Ishikawa (cell line): ENCODE data around the gene NEURL3.

ENCODE experiments used
- CEBPB ChIP-seq: IDR thresholded peaks from 2 replicates; pipeline ENCODE4 v1.6.1; 2012
- CREB1 ChIP-seq: IDR thresholded peaks from 2 replicates; pipeline ENCODE4 v1.6.1; 2012; ENCODE audit warnings: low read depth
- EGR1 ChIP-seq: IDR thresholded peaks from 2 replicates; pipeline ENCODE4 v1.6.1; 2012
- EP300 ChIP-seq: IDR thresholded peaks from 2 replicates; pipeline ENCODE4 v1.6.1; 2012; ENCODE audit warnings: borderline replicate concordance
- FOXM1 ChIP-seq: IDR thresholded peaks from 2 replicates; pipeline ENCODE4 v1.6.1; 2012; ENCODE audit warnings: low read depth, borderline replicate concordance
- MAX ChIP-seq: IDR thresholded peaks from 2 replicates; pipeline ENCODE4 v1.6.1; 2012
- NFIC ChIP-seq: IDR thresholded peaks from 2 replicates; pipeline ENCODE4 v1.6.1; 2012
- RAD21 ChIP-seq: IDR thresholded peaks from 2 replicates; pipeline ENCODE4 v1.6.1; 2012; ENCODE audit warnings: low read depth
- REST ChIP-seq: IDR thresholded peaks from 2 replicates; pipeline ENCODE4 v1.6.1; 2012; ENCODE audit warnings: low read depth, mild to moderate bottlenecking
- TAF1 ChIP-seq: IDR thresholded peaks from 2 replicates; pipeline ENCODE4 v1.6.1; 2012; ENCODE audit warnings: low read depth, mild to moderate bottlenecking
- TCF12 ChIP-seq: IDR thresholded peaks from 2 replicates; pipeline ENCODE4 v1.6.1; 2012; ENCODE audit warnings: low read depth
- TEAD4 ChIP-seq: IDR thresholded peaks from 2 replicates; pipeline ENCODE4 v1.6.1; 2012
- USF1 ChIP-seq: IDR thresholded peaks from 2 replicates; pipeline ENCODE4 v1.6.1; 2012
- YY1 ChIP-seq: IDR thresholded peaks from 2 replicates; pipeline ENCODE4 v1.6.1; 2012; ENCODE audit warnings: low read depth
- ZBTB7A ChIP-seq: IDR thresholded peaks from 2 replicates; pipeline ENCODE4 v1.6.1; 2012; ENCODE audit warnings: low read depth

NEURL3 gene

GRCh38 chr2:96509114-96509846, 4.1 kb upstream of the NEURL3 start:
- no peak for TF ChIP-seq CREB1
- TF ChIP-seq EGR1: no peak
- 0 out of 2 replicates have a peak, but pooled peaks have one; percentile 9 for TF ChIP-seq NFIC
- TF ChIP-seq REST: no peak
- no peak for TF ChIP-seq EP300
- TF ChIP-seq ZBTB7A: no peak
- no peak for TF ChIP-seq TAF1
- TF ChIP-seq USF1: no peak
- TF ChIP-seq MAX: peak; percentile 91
- peak; percentile 99 for TF ChIP-seq RAD21

- TF ChIP-seq YY1 (no peak), EGR1 (no peak), NFIC (no peak), REST (no peak), CEBPB (no peak), TAF1 (no peak), TCF12 (no peak), CREB1 (no peak), FOXM1 (no peak), ZBTB7A (no peak), TEAD4 (no peak), RAD21 (no peak), EP300 (no peak), MAX (no peak)
Observed at GRCh38 chr2:96508521-96509113, 3.5 kb upstream of the NEURL3 start.

- no peak for TF ChIP-seq REST
- TF ChIP-seq NFIC: no peak
- no peak for TF ChIP-seq CREB1
- no peak for TF ChIP-seq MAX
- no peak for TF ChIP-seq TAF1
- TF ChIP-seq TEAD4: no peak
- TF ChIP-seq RAD21: peak; percentile 86
- 0 out of 2 replicates have a peak, but pooled peaks have one; percentile 65 for TF ChIP-seq ZBTB7A
- no peak for TF ChIP-seq FOXM1
Observed at GRCh38 chr2:96507957-96508520, 2.9 kb upstream of the NEURL3 start.

- TF ChIP-seq TAF1 (no peak), EGR1 (no peak), NFIC (no peak), FOXM1 (no peak), ZBTB7A (no peak), CEBPB (no peak), EP300 (no peak), RAD21 (no peak), USF1 (no peak), REST (no peak), MAX (no peak), TCF12 (no peak), TEAD4 (no peak), YY1 (no peak), CREB1 (no peak)
Observed at GRCh38 chr2:96506907-96507240, 1.7 kb upstream of the NEURL3 start.
